ENCODE data around the gene ZIM2. TPM values are rescaled to one million over a fixed set of nuclear protein-coding genes. Genes with fewer than 3 reads are reported as not detected.
A peak's percentile ranks its signal among the peaks of the same experiment; 100 is the strongest.
"Not testable (repeated sequence)": the region's sequence is repeated elsewhere in the genome, so short reads cannot be mapped to it uniquely, and the experiment has no call there.

Gene ZIM2
- total and polyA plus RNA-seq, 4 donors, result 0.08 to 1.6 (median 0.12) TPM; not detected in 1

GRCh38 chr19:56866538-56866937, 26.0 kb upstream of the ZIM2 start:
- 15 to 41% methylated on average over 2 of the region's 2 CpGs for WGBS, 2 donors
- H3K4me3 ChIP-seq, result no peak overlapping the region
- peaks cover 0 to 18% (median 0%) of the 10 kb centered on the region in 4 donors for H3K9me3 ChIP-seq (ENCODE audit: control insufficient read depth in 4 of 4, insufficient read depth in 3 of 4, low read length in 3 of 4)
- no peaks in the 10 kb centered on the region for H3K27me3 ChIP-seq (ENCODE audit: control insufficient read depth in 3 of 3, insufficient read depth in 3 of 3, low read length in 2 of 3)
- ATAC-seq (ENCODE audit: insufficient read depth, low FRiP score), result no peak
- no peak overlapping the region for H3K9ac ChIP-seq (ENCODE audit: insufficient read depth in 1 of 2, low read length in 2 of 2)
- no peaks in the 10 kb centered on the region for H3K36me3 ChIP-seq (ENCODE audit: control insufficient read depth in 4 of 4, insufficient read depth in 4 of 4, low read length in 4 of 4)
- H3K27ac ChIP-seq (ENCODE audit: low read depth in 1 of 2, low read length in 1 of 2), result no peak overlapping the region
- H3K4me1 ChIP-seq (ENCODE audit: control insufficient read depth in 5 of 5, insufficient read depth in 5 of 5, low read length in 5 of 5), result peaks cover 0 to 2% (median 0%) of the 10 kb centered on the region in 5 donors
- TF ChIP-seq, protein P1, sequence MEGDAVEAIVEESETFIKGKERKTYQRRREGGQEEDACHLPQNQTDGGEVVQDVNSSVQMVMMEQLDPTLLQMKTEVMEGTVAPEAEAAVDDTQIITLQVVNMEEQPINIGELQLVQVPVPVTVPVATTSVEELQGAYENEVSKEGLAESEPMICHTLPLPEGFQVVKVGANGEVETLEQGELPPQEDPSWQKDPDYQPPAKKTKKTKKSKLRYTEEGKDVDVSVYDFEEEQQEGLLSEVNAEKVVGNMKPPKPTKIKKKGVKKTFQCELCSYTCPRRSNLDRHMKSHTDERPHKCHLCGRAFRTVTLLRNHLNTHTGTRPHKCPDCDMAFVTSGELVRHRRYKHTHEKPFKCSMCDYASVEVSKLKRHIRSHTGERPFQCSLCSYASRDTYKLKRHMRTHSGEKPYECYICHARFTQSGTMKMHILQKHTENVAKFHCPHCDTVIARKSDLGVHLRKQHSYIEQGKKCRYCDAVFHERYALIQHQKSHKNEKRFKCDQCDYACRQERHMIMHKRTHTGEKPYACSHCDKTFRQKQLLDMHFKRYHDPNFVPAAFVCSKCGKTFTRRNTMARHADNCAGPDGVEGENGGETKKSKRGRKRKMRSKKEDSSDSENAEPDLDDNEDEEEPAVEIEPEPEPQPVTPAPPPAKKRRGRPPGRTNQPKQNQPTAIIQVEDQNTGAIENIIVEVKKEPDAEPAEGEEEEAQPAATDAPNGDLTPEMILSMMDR (IDR thresholded peaks at IDR 0.05; ENCODE audit: control extremely low read depth, extremely low read depth), result no peak
- peak; percentile 70 to 86 (median 75) for DNase-seq

GRCh38 chr19:56864443-56865125, 24.1 kb upstream of the ZIM2 start:
- ATAC-seq (ENCODE audit: insufficient read depth, low FRiP score) (no peak), DNase-seq (no peak)
- Histone ChIP-seq H3K9me3 (ENCODE audit: control insufficient read depth in 4 of 4, insufficient read depth in 3 of 4, low read length in 3 of 4) (peaks cover 0 to 15% (median 0%) of the 10 kb centered on the region in 4 donors), H3K9ac (ENCODE audit: insufficient read depth in 1 of 2, low read length in 2 of 2) (no peak overlapping the region), H3K4me3 (no peak overlapping the region), H3K36me3 (ENCODE audit: control insufficient read depth in 4 of 4, insufficient read depth in 4 of 4, low read length in 4 of 4) (no peaks in the 10 kb centered on the region), H3K4me1 (ENCODE audit: control insufficient read depth in 5 of 5, insufficient read depth in 5 of 5, low read length in 5 of 5) (peaks cover 0 to 2% (median 0%) of the 10 kb centered on the region in 5 donors), H3K27me3 (ENCODE audit: control insufficient read depth in 3 of 3, insufficient read depth in 3 of 3, low read length in 2 of 3) (no peaks in the 10 kb centered on the region), H3K27ac (ENCODE audit: low read depth in 1 of 2, low read length in 1 of 2) (no peak overlapping the region)
- TF ChIP-seq, protein P1 (IDR thresholded peaks at IDR 0.05; ENCODE audit: control extremely low read depth, extremely low read depth), result no peak
- WGBS, 2 donors, result 56 to 63% methylated on average over 47 to 50 of the region's 50 CpGs

- DNase-seq (no peak), ATAC-seq (ENCODE audit: insufficient read depth, low FRiP score) (no peak)
- Histone ChIP-seq H3K9me3 (ENCODE audit: control insufficient read depth in 4 of 4, insufficient read depth in 3 of 4, low read length in 3 of 4) (peaks cover 0 to 9% (median 0%) of the 10 kb centered on the region in 4 donors), H3K27ac (ENCODE audit: low read depth in 1 of 2, low read length in 1 of 2) (no peak overlapping the region), H3K36me3 (ENCODE audit: control insufficient read depth in 4 of 4, insufficient read depth in 4 of 4, low read length in 4 of 4) (no peaks in the 10 kb centered on the region), H3K4me1 (ENCODE audit: control insufficient read depth in 5 of 5, insufficient read depth in 5 of 5, low read length in 5 of 5) (peaks cover 0 to 2% (median 0%) of the 10 kb centered on the region in 5 donors), H3K4me3 (no peak overlapping the region), H3K9ac (ENCODE audit: insufficient read depth in 1 of 2, low read length in 2 of 2) (no peak overlapping the region), H3K27me3 (ENCODE audit: control insufficient read depth in 3 of 3, insufficient read depth in 3 of 3, low read length in 2 of 3) (peaks cover 0 to 2% (median 0%) of the 10 kb centered on the region in 3 donors)
- WGBS, 2 donors, result 88 to 89% methylated on average over 4 of the region's 4 CpGs
- TF ChIP-seq, protein P1 (IDR thresholded peaks at IDR 0.05; ENCODE audit: control extremely low read depth, extremely low read depth), result no peak
Measured at GRCh38 chr19:56862741-56863140, 22.2 kb upstream of the ZIM2 start.

- 85 to 93% methylated on average over 10 of the region's 10 CpGs for WGBS, 2 donors
- DNase-seq, result not testable (repeated sequence)
Measured at GRCh38 chr19:56860409-56860808, 19.9 kb upstream of the ZIM2 start.

More at GRCh38 chr19:56860409-56860808, 19.9 kb upstream of the ZIM2 start:
- H3K27ac ChIP-seq (ENCODE audit: low read depth in 1 of 2, low read length in 1 of 2); H3K36me3 ChIP-seq (ENCODE audit: control insufficient read depth in 4 of 4, insufficient read depth in 4 of 4, low read length in 4 of 4); ATAC-seq (ENCODE audit: insufficient read depth, low FRiP score); H3K4me1 ChIP-seq (ENCODE audit: control insufficient read depth in 5 of 5, insufficient read depth in 5 of 5, low read length in 5 of 5); H3K27me3 ChIP-seq (ENCODE audit: control insufficient read depth in 3 of 3, insufficient read depth in 3 of 3, low read length in 2 of 3); H3K4me3 ChIP-seq; H3K9ac ChIP-seq (ENCODE audit: insufficient read depth in 1 of 2, low read length in 2 of 2): not testable (repeated sequence)
- H3K9me3 ChIP-seq (ENCODE audit: control insufficient read depth in 4 of 4, insufficient read depth in 3 of 4, low read length in 3 of 4), result peaks cover 0 to 11% (median 0%) of the 10 kb centered on the region in 4 donors
